Osteocyte (in vitro differentiated cells): ENCODE data around the gene TSPAN32. TPM values are rescaled to one million over a fixed set of nuclear protein-coding genes. Genes with fewer than 3 reads are reported as not detected.
A peak's percentile ranks its signal among the peaks of the same experiment; 100 is the strongest.

Experiments used
- DNase-seq: peaks from one replicate; pipeline ENCODE4 v3.0.0; 2021; ENCODE audit warnings: mixed read lengths; ENCODE audit not compliant: unreplicated experiment; ENCODE audit errors: extremely low spot score
- H3K27ac Mint-ChIP-seq: one replicate; pipeline ENCODE4 v1.8.0; 2021; ENCODE audit warnings: mild to moderate bottlenecking, mixed read lengths; ENCODE audit not compliant: unreplicated experiment
- H3K27me3 Mint-ChIP-seq: one replicate; pipeline ENCODE4 v1.8.0; 2021; ENCODE audit warnings: mixed read lengths; ENCODE audit not compliant: unreplicated experiment
- H3K36me3 Mint-ChIP-seq: one replicate; pipeline ENCODE4 v1.8.0; 2021; ENCODE audit warnings: mixed read lengths; ENCODE audit not compliant: unreplicated experiment
- H3K4me1 Mint-ChIP-seq: one replicate; pipeline ENCODE4 v1.8.0; 2021; ENCODE audit warnings: mixed read lengths; ENCODE audit not compliant: unreplicated experiment
- H3K4me3 Mint-ChIP-seq: one replicate; pipeline ENCODE4 v1.8.0; 2021; ENCODE audit warnings: mild to moderate bottlenecking, moderate library complexity, mixed read lengths; ENCODE audit not compliant: unreplicated experiment
- H3K9me3 Mint-ChIP-seq: one replicate; pipeline ENCODE4 v1.8.0; 2021; ENCODE audit warnings: mixed read lengths; ENCODE audit not compliant: unreplicated experiment
- CTCF ChIP-seq: fragments of 200-600 bp; sonication (generic); IDR thresholded peaks from 2 replicates; pipeline ENCODE4 v1.5.0; 2021; ENCODE audit warnings: antibody characterized with exemption, mild to moderate bottlenecking, moderate library complexity
- total RNA-seq: library from RNA; stranded (reverse); gene quantifications from 2 replicates; pipeline ENCODE4 v1.2.1, GENCODE V29; 2021

Gene TSPAN32
- total RNA-seq, 1 donor from 2014 or later = 1.2 TPM

GRCh38 chr11:2261436-2262230 is 40.2 kb upstream of the TSPAN32 start:
- no peaks in the 10 kb centered on the region for H3K4me1 Mint-ChIP-seq
- H3K27ac Mint-ChIP-seq = no peak overlapping the region
- TF ChIP-seq CTCF = no peak
- DNase-seq = no peak
- H3K27me3 Mint-ChIP-seq = peaks cover 27% of the 10 kb centered on the region
- H3K9me3 Mint-ChIP-seq = no peaks in the 10 kb centered on the region
- no peak overlapping the region for H3K4me3 Mint-ChIP-seq
- no peaks in the 10 kb centered on the region for H3K36me3 Mint-ChIP-seq

- Mint-ChIP-seq H3K4me1 (no peaks in the 10 kb centered on the region), H3K36me3 (no peaks in the 10 kb centered on the region), H3K27ac (no peak overlapping the region), H3K4me3 (no peak overlapping the region), H3K9me3 (no peaks in the 10 kb centered on the region), H3K27me3 (peaks cover 28% of the 10 kb centered on the region)
- no peak for DNase-seq
- no peak for TF ChIP-seq CTCF
Observed at GRCh38 chr11:2262301-2263070, 39.3 kb upstream of the TSPAN32 start.

GRCh38 chr11:2263071-2263565 is 38.7 kb upstream of the TSPAN32 start:
- no peak for TF ChIP-seq CTCF
- Mint-ChIP-seq H3K4me3 (no peak overlapping the region), H3K9me3 (no peaks in the 10 kb centered on the region), H3K36me3 (no peaks in the 10 kb centered on the region), H3K4me1 (no peaks in the 10 kb centered on the region), H3K27me3 (peaks cover 32% of the 10 kb centered on the region), H3K27ac (no peak overlapping the region)
- DNase-seq = peak; percentile 83

GRCh38 chr11:2263724-2264360 is 38.0 kb upstream of the TSPAN32 start:
- TF ChIP-seq CTCF = no peak
- no peak overlapping the region for H3K27ac Mint-ChIP-seq
- peaks cover 3% of the 10 kb centered on the region for H3K4me1 Mint-ChIP-seq
- H3K36me3 Mint-ChIP-seq = no peaks in the 10 kb centered on the region
- H3K4me3 Mint-ChIP-seq = no peak overlapping the region
- H3K9me3 Mint-ChIP-seq = no peaks in the 10 kb centered on the region
- no peak for DNase-seq
- peaks cover 32% of the 10 kb centered on the region for H3K27me3 Mint-ChIP-seq
